ENCODE measurements around the gene ASIC3. TPM values are rescaled to one million over a fixed set of nuclear protein-coding genes. Genes with fewer than 3 reads are reported as not detected.

ASIC3 gene
- total RNA-seq, 2 donors from 2014 or later = 4.0 to 4.2 TPM

- ATAC-seq (no peak), DNase-seq (no peak)
- intact Hi-C loops (cut with DNase I) = no loop called here
Measured at GRCh38 chr7:151078233-151079040, 30.1 kb downstream of the ASIC3 start.

GRCh38 chr7:151079199-151079910 is 31.0 kb downstream of the ASIC3 start:
- intact Hi-C loops (cut with DNase I) = no loop called here
- ATAC-seq (no peak), DNase-seq (no peak)

GRCh38 chr7:151080067-151080521 is 31.8 kb downstream of the ASIC3 start:
- peak; percentile 7 to 9 for ATAC-seq
- intact Hi-C loops (cut with DNase I) = no loop called here

GRCh38 chr7:151080522-151081169 is 32.3 kb downstream of the ASIC3 start, which contains the start of gene FASTK:
Gene FASTK, minus strand, starts transcription at chr7:151080809. Its CDS starts 43 bp downstream, at chr7:151080766.
- ATAC-seq = peak; percentile 82 to 85
- intact Hi-C loops (cut with DNase I) = no loop called here
- peak; percentile 94 for DNase-seq

More at GRCh38 chr7:151080067-151080521, 31.8 kb downstream of the ASIC3 start:
- no peak for DNase-seq

GRCh38 chr7:151081170-151082101 is 33.1 kb downstream of the ASIC3 start:
- no peak for DNase-seq
- intact Hi-C loops (cut with DNase I) = no loop called here
- peak; percentile 2 to 21 for ATAC-seq

- intact Hi-C loops (cut with DNase I) = no loop called here
Measured at GRCh38 chr7:151082141-151083070, 34.1 kb downstream of the ASIC3 start.

GRCh38 chr7:151083071-151083823 is 34.9 kb downstream of the ASIC3 start, which contains the start of gene TMUB1:
Gene TMUB1, minus strand, starts transcription at chr7:151083493. Its CDS starts 930 bp downstream, at chr7:151082563.
- DNase-seq = peak; percentile 89
- intact Hi-C loops (cut with DNase I) = no loop called here
- ATAC-seq = peak; percentile 15 to 39

More at GRCh38 chr7:151082141-151083070, 34.1 kb downstream of the ASIC3 start:
- DNase-seq (no peak), ATAC-seq (no peak)

GRCh38 chr7:151083824-151084160 is 35.5 kb downstream of the ASIC3 start:
- ATAC-seq (no peak), DNase-seq (no peak)
- intact Hi-C loops (cut with DNase I) = loop anchor here in 1 of 2 donors (2.0 kb wide), 1 partner anchor 23 kb away; no protein-coding TSS in a partner anchor

GRCh38 chr7:151085329-151085690 is 37.0 kb downstream of the ASIC3 start:
- ATAC-seq (no peak), DNase-seq (no peak)
- intact Hi-C loops (cut with DNase I) = loop anchor here in 1 of 2 donors (2.0 kb wide), 1 partner anchor 25 kb away; no protein-coding TSS in a partner anchor

GRCh38 chr7:151085691-151086620 is 37.6 kb downstream of the ASIC3 start, which contains the start of gene AGAP3:
Gene AGAP3, plus strand, starts transcription at chr7:151086475. Its CDS starts 267 bp downstream, at chr7:151086742.
- peak; percentile 55 to 60 for ATAC-seq
- intact Hi-C loops (cut with DNase I) = loop anchor here in 1 of 2 donors (2.0 kb wide), 1 partner anchor 25 kb away; no protein-coding TSS in a partner anchor
- peak; percentile 91 for DNase-seq

- no peak for ATAC-seq
- intact Hi-C loops (cut with DNase I) = no loop called here
- DNase-seq = no peak
Measured at GRCh38 chr7:151086802-151087244, 38.5 kb downstream of the ASIC3 start.

- intact Hi-C loops (cut with DNase I) = no loop called here
- DNase-seq (peak; percentile 72), ATAC-seq (peak; percentile 54 to 60)
Measured at GRCh38 chr7:151087245-151088018, 39.1 kb downstream of the ASIC3 start.

GRCh38 chr7:151088019-151088855 is 39.9 kb downstream of the ASIC3 start:
- no peak for ATAC-seq
- DNase-seq = no peak

More at GRCh38 chr7:151088019-151088855, 39.9 kb downstream of the ASIC3 start:
- intact Hi-C loops (cut with DNase I) = no loop called here
